A172 (cell line): ENCODE measurements around the gene SSMEM1. TPM values are rescaled to one million over a fixed set of nuclear protein-coding genes. Genes with fewer than 3 reads are reported as not detected.
"Not testable (repeated sequence)": the region's sequence is repeated elsewhere in the genome, so short reads cannot be mapped to it uniquely, and the experiment has no call there.

Experiments used
- DNase-seq: peaks from one replicate; pipeline ENCODE4 v3.0.0-alpha.2; 2015; ENCODE audit warnings: low spot score
- total RNA-seq: library from RNA; depleted of rRNA; stranded (reverse); fragments of >200 nt; shearing (Covaris generic); gene quantifications from 2 replicates; pipeline ENCODE4 v1.2.3, GENCODE V29; 2014; rRNA removed

The SSMEM1 gene
- not detected in 2 replicates for total RNA-seq

- DNase-seq, result peak; percentile 32
These were observed at the start of gene SSMEM1 for GRCh38 chr7:130207642-130208041. TSS of gene SSMEM1 (plus strand) at chr7:130207860. CDS start at chr7:130207911, 51 bp downstream.

GRCh38 chr7:130160023-130160422 is 47.6 kb upstream of the SSMEM1 start:
- DNase-seq, result no peak

GRCh38 chr7:130160455-130160854 is 47.2 kb upstream of the SSMEM1 start:
- DNase-seq, result no peak

GRCh38 chr7:130162196-130162595 is 45.5 kb upstream of the SSMEM1 start:
- no peak for DNase-seq

- DNase-seq, result no peak
These were observed 33.3 kb upstream of the SSMEM1 start for GRCh38 chr7:130174237-130174959.

- DNase-seq, result no peak
These were observed 29.4 kb upstream of the SSMEM1 start for GRCh38 chr7:130178251-130178650.

GRCh38 chr7:130179631-130180030 is 28.0 kb upstream of the SSMEM1 start:
- DNase-seq, result no peak

- peak; percentile 73 for DNase-seq
These were observed 26.9 kb upstream of the SSMEM1 start for GRCh38 chr7:130180571-130181262.

GRCh38 chr7:130181263-130181605 is 26.4 kb upstream of the SSMEM1 start:
- no peak for DNase-seq

GRCh38 chr7:130182990-130183389 is 24.7 kb upstream of the SSMEM1 start:
- DNase-seq, result no peak

- not testable (repeated sequence) for DNase-seq
These were observed 23.3 kb upstream of the SSMEM1 start for GRCh38 chr7:130184349-130184748.

GRCh38 chr7:130187360-130187759 is 20.3 kb upstream of the SSMEM1 start:
- DNase-seq, result no peak

GRCh38 chr7:130189343-130189742 is 18.3 kb upstream of the SSMEM1 start:
- DNase-seq, result peak; percentile 57

GRCh38 chr7:130191791-130192190 is 15.9 kb upstream of the SSMEM1 start:
- no peak for DNase-seq

GRCh38 chr7:130195396-130195795 is 12.3 kb upstream of the SSMEM1 start:
- no peak for DNase-seq

- DNase-seq, result no peak
These were observed 11.2 kb upstream of the SSMEM1 start for GRCh38 chr7:130196476-130196875.

GRCh38 chr7:130197094-130197493 is 10.6 kb upstream of the SSMEM1 start:
- DNase-seq, result no peak

- DNase-seq, result no peak
These were observed 5.9 kb upstream of the SSMEM1 start for GRCh38 chr7:130201796-130202195.

- peak; percentile 94 for DNase-seq
These were observed 2.3 kb upstream of the SSMEM1 start, which contains the start of gene TMEM209 for GRCh38 chr7:130205084-130205947. TSS of gene TMEM209 (minus strand) at chr7:130205406. CDS start at chr7:130205375, 31 bp downstream.

GRCh38 chr7:130207033-130207432 is 627 bp upstream of the SSMEM1 start:
- DNase-seq, result no peak

GRCh38 chr7:130208516-130208915 is 856 bp downstream of the SSMEM1 start:
- no peak for DNase-seq
